NCI-H2029 treated with DMSO at 0.1 percent for 48 hours (cell line): ENCODE measurements around the gene PBXIP1.
"Not testable (repeated sequence)": the region's sequence is repeated elsewhere in the genome, so short reads cannot be mapped to it uniquely, and the experiment has no call there.

ENCODE experiments used
- DNase-seq: peaks from one replicate; lab custom pipeline; 2025; lab: John Stamatoyannopoulos, UW

The PBXIP1 gene

GRCh38 chr1:154994269-154994587 is 38.3 kb upstream of the PBXIP1 start:
- DNase-seq: no peak

GRCh38 chr1:154993572-154994268 is 37.8 kb upstream of the PBXIP1 start, which contains the start of gene LENEP:
Gene LENEP, plus strand, starts transcription at chr1:154993586. Its CDS starts 22 bp downstream, at chr1:154993608.
- DNase-seq: no peak

- DNase-seq: no peak
Measured at GRCh38 chr1:154992721-154993571, 37.0 kb upstream of the PBXIP1 start.

- DNase-seq: no peak
Measured at GRCh38 chr1:154990276-154990675, 34.4 kb upstream of the PBXIP1 start.

- DNase-seq: no peak
Measured at GRCh38 chr1:154989195-154989860, 33.4 kb upstream of the PBXIP1 start.

GRCh38 chr1:154988058-154988954 is 32.4 kb upstream of the PBXIP1 start:
- DNase-seq: no peak

- no peak for DNase-seq
Measured at GRCh38 chr1:154987326-154987725, 31.4 kb upstream of the PBXIP1 start.

GRCh38 chr1:154986736-154987135 is 30.8 kb upstream of the PBXIP1 start:
- not testable (repeated sequence) for DNase-seq

- DNase-seq: no peak
Measured at GRCh38 chr1:154983776-154984466, 28.0 kb upstream of the PBXIP1 start.

- DNase-seq: peak; percentile 98
Measured at GRCh38 chr1:154982897-154983648, 27.2 kb upstream of the PBXIP1 start, which contains the start of gene FLAD1. Gene FLAD1, plus strand, starts transcription at chr1:154983344. Its CDS starts 351 bp downstream, at chr1:154983695.

- DNase-seq: no peak
Measured at GRCh38 chr1:154982341-154982740, 26.4 kb upstream of the PBXIP1 start.

GRCh38 chr1:154978360-154978759 is 22.5 kb upstream of the PBXIP1 start:
- DNase-seq: no peak

GRCh38 chr1:154977762-154978161 is 21.9 kb upstream of the PBXIP1 start:
- DNase-seq: not testable (repeated sequence)

- no peak for DNase-seq
Measured at GRCh38 chr1:154975409-154976059, 19.6 kb upstream of the PBXIP1 start.

GRCh38 chr1:154974808-154975408 is 19.0 kb upstream of the PBXIP1 start:
- peak; percentile 94 for DNase-seq

- peak; percentile 97 for DNase-seq
Measured at GRCh38 chr1:154974102-154974807, 18.4 kb upstream of the PBXIP1 start, which contains the start of gene CKS1B. Gene CKS1B, plus strand, starts transcription at chr1:154974681. Its CDS starts 65 bp downstream, at chr1:154974746.

- peak; percentile 65 for DNase-seq
Measured at GRCh38 chr1:154973344-154974101, 17.6 kb upstream of the PBXIP1 start.
